B cell (primary cell): ENCODE data around the gene IFNL3. TPM values are rescaled to one million over a fixed set of nuclear protein-coding genes. Genes with fewer than 3 reads are reported as not detected.

Source experiments
- ATAC-seq: fragments of 200-7000 bp; cut with Tn5 transposase; one replicate; pipeline ENCODE4 v1.10.0; 2021; ENCODE audit warnings: low read depth, mild to moderate bottlenecking, moderate number of reproducible peaks, moderate library complexity
- CTCF ChIA-PET: fragments of 350-600 bp; sonication (Branson Sonifier 250); formaldehyde crosslinking; loops from one replicate; lab custom pipeline; 2021; ENCODE audit warnings: antibody characterized with exemption, inconsistent platforms; lab: Charles Lee
- POLR2A ChIA-PET: fragments of 350-600 bp; sonication (Branson Sonifier 250); formaldehyde crosslinking; loops from one replicate; lab custom pipeline; 2021; ENCODE audit warnings: antibody characterized with exemption; lab: Charles Lee
- DNase-seq: peaks from one replicate; pipeline ENCODE4 v3.0.0; 2013
- H2AFZ ChIP-seq: 2 replicates; pipeline ENCODE4 v1.6.1; 2012; ENCODE audit warnings: mild to moderate bottlenecking, low read depth, low read length; ENCODE audit not compliant: insufficient read depth, poor library complexity, severe bottlenecking
- H3K27ac ChIP-seq, 2 donors: 1 replicate in 1 of 2; 2 replicates in 1 of 2; pipeline ENCODE4 v1.5.1; 2012 to 2013; ENCODE audit warnings: low read length in 2 of 2, mild to moderate bottlenecking in 2 of 2, moderate library complexity in 1 of 2
- H3K27me3 ChIP-seq, 4 experiments: fragments of 200-600 bp in 1 of 4; sonication (generic) in 1 of 4; replicated peaks in 1 of 4; 1 replicate in 2 of 4; 2 replicates in 2 of 4; pipeline versions ENCODE4 v1.6.1 to v1.7.0; 2013 to 2016; ENCODE audit warnings: low read length in 3 of 4, mild to moderate bottlenecking in 2 of 4, mixed read lengths in 1 of 4, moderate library complexity in 1 of 4; ENCODE audit not compliant: insufficient read depth in 4 of 4, control insufficient read depth in 3 of 4; ENCODE audit errors: control extremely low read depth in 1 of 4
- H3K36me3 ChIP-seq, 2 experiments: replicated peaks in 1 of 2; 1 replicate in 1 of 2; 2 replicates in 1 of 2; pipeline versions ENCODE4 v1.6.1 to v1.7.1; 2013; ENCODE audit warnings: low read length in 1 of 2; ENCODE audit not compliant: insufficient read depth in 2 of 2, control insufficient read depth in 1 of 2; ENCODE audit errors: control extremely low read depth in 1 of 2, extremely low read depth in 1 of 2
- H3K4me1 ChIP-seq, 2 donors: fragments of 200-600 bp in 1 of 2; sonication (generic) in 1 of 2; 1 replicate in 1 of 2; 2 replicates in 1 of 2; pipeline versions ENCODE4 v1.5.1 to v1.6.1; 2013 to 2017; ENCODE audit warnings: low read length in 2 of 2; ENCODE audit not compliant: control insufficient read depth in 2 of 2, insufficient read depth in 2 of 2
- H3K4me2 ChIP-seq: replicated peaks from 2 replicates; pipeline ENCODE3; 2012; ENCODE audit warnings: mild to moderate bottlenecking, low read depth, low read length; ENCODE audit not compliant: poor library complexity, severe bottlenecking
- H3K4me3 ChIP-seq, 5 experiments: fragments of 200-600 bp in 1 of 5; sonication (generic) in 1 of 5; 1 replicate in 3 of 5; 2 replicates in 2 of 5; pipeline versions ENCODE4 v1.5.1 to v1.7.0; 2011 to 2016; ENCODE audit warnings: low read length in 4 of 5, mild to moderate bottlenecking in 4 of 5, low read depth in 2 of 5, control low read depth in 1 of 5, moderate library complexity in 1 of 5; ENCODE audit not compliant: insufficient read depth in 1 of 5; ENCODE audit errors: control extremely low read depth in 1 of 5, extremely low read depth in 1 of 5
- H3K79me2 ChIP-seq: fragments of 200-600 bp; sonication (generic); one replicate; pipeline ENCODE4 v1.6.0; 2016; ENCODE audit warnings: low read length; ENCODE audit not compliant: control insufficient read depth, insufficient read depth
- H3K9ac ChIP-seq: fragments of 200-600 bp; sonication (generic); 2 replicates; pipeline ENCODE4 v1.6.1; 2017; ENCODE audit warnings: mild to moderate bottlenecking, low read length, moderate library complexity
- H3K9me3 ChIP-seq, 3 donors: one replicate each; pipeline versions ENCODE4 v1.6.1 to v1.7.1; 2013; ENCODE audit warnings: low read length in 2 of 3; ENCODE audit not compliant: control insufficient read depth in 2 of 3, insufficient read depth in 1 of 3; ENCODE audit errors: control extremely low read depth in 1 of 3
- H4K20me1 ChIP-seq: 2 replicates; pipeline ENCODE4 v1.6.0; 2012; ENCODE audit warnings: mild to moderate bottlenecking, low read length; ENCODE audit not compliant: insufficient read depth, control insufficient read depth, poor library complexity, severe bottlenecking
- H3K27ac Mint-ChIP-seq: one replicate; pipeline ENCODE4 v1.8.0; 2021; ENCODE audit warnings: mixed read lengths
- H3K27me3 Mint-ChIP-seq: one replicate; pipeline ENCODE4 v1.8.0; 2021; ENCODE audit warnings: mixed read lengths
- H3K4me1 Mint-ChIP-seq: one replicate; pipeline ENCODE4 v1.8.0; 2021; ENCODE audit warnings: mixed read lengths
- H3K4me3 Mint-ChIP-seq: one replicate; pipeline ENCODE4 v1.8.0; 2021; ENCODE audit warnings: mixed read lengths
- H3K9me3 Mint-ChIP-seq: one replicate; pipeline ENCODE4 v1.8.0; 2022; ENCODE audit warnings: mixed read lengths; ENCODE audit not compliant: insufficient read depth
- EZH2 ChIP-seq: IDR thresholded peaks from 2 replicates; pipeline ENCODE4 v1.6.1; 2012; ENCODE audit warnings: borderline replicate concordance, low read depth, mild to moderate bottlenecking, moderate library complexity, low read length; ENCODE audit not compliant: insufficient read depth, poor library complexity, severe bottlenecking
- WGBS: methylation state at CpG from one replicate; pipeline ENCODE4 v1.1.5; 2013; ENCODE audit warnings: missing lambda C conversion rate; ENCODE audit not compliant: insufficient coverage; 5-methylcytosine and 5-hydroxymethylcytosine counted together
- intact Hi-C: fragments of 100-400 bp; cut with micrococcal nuclease; formaldehyde crosslinking; loops from one replicate; pipeline ENCODE4 v1.10.0; 2022
- polyA plus RNA-seq: library from polyadenylated mRNA; depleted of rRNA; stranded (reverse); fragments of >200 nt; gene quantifications from 2 replicates; pipeline ENCODE4 v1.2.3, GENCODE V29; 2012
- total RNA-seq, 2 donors: library from RNA; stranded (reverse); fragments of 120-200 nt in 1 of 2; gene quantifications; 1 replicate in 1 of 2; 2 replicates in 1 of 2; pipeline versions ENCODE4 v1.2.3 to v1.2.4, GENCODE V29; 2013 to 2022
- TF ChIP-seq, protein P1 (sequence below): fragments of 200-600 bp; IDR thresholded peaks from one replicate; pipeline ENCODE4 v1.8.0; 2022; ENCODE audit warnings: antibody characterized with exemption, mild to moderate bottlenecking

Gene IFNL3
- total and polyA plus RNA-seq, 2 donors (not counting 1 experiment from before 2014, with no cell fraction given) = not detected

DNA sequence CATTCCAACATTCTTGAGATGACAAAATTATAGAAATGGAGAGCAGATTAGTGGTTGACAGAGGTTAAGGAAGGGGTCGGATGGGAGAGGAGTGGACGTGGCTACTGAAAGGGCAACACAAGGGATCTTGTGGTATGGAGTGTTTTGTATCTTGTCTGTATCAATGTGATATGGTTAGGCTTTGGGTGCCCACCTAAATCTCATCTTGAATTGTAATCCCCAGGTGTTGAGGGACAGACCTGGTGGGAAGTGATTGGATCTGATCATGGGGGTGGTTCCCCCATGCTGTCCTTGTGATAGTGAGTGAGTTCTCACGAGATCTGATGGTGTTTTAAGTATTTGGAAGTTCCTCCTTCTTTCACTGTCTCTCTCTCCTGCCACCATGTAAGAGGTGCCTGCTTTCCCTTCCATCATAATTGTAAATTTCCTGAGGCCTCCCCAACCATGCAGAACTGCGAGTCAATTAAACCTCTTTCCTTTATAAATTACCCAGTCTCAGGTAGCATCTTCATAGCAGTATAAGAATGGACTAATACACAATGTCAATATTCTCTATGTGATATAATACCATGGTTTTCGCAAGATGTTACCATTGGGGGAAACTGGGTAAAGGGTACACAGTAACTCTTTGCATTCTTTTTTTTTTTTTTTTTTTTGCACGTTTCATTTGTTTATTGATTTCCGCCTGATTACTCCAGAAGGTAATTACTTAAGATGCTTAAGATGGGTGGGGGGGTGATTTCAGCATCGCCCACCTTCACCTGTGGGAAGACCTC lies 8.8 kb upstream of the IFNL3 start:
- Histone ChIP-seq H3K9ac (no peak overlapping the region), H3K9me3 (peaks cover 0 to 6% (median 0%) of the 10 kb centered on the region in 3 donors), H3K79me2 (no peaks in the 10 kb centered on the region), H3K27ac (no peak overlapping the region), H3K4me3 (no peak overlapping the region), H3K27me3 (peaks cover 0 to 8% (median under 1%) of the 10 kb centered on the region in 4 experiments), H3K4me2 (no peak overlapping the region), H3K4me1 (no peaks in the 10 kb centered on the region), H3K36me3 (no peaks in the 10 kb centered on the region), H2AFZ (no peak overlapping the region), H4K20me1 (no peaks in the 10 kb centered on the region)
- no peak for ATAC-seq
- Mint-ChIP-seq H3K4me3 (no peak overlapping the region), H3K27me3 (peaks cover 13% of the 10 kb centered on the region), H3K27ac (no peak overlapping the region), H3K9me3 (no peaks in the 10 kb centered on the region), H3K4me1 (no peaks in the 10 kb centered on the region)
- WGBS = 86% methylated on average over 3 of the region's 8 CpGs
- ChIA-PET POLR2A (no interaction called here), CTCF (no interaction called here)
- TF ChIP-seq EZH2 = no peak
- TF ChIP-seq, protein P1, sequence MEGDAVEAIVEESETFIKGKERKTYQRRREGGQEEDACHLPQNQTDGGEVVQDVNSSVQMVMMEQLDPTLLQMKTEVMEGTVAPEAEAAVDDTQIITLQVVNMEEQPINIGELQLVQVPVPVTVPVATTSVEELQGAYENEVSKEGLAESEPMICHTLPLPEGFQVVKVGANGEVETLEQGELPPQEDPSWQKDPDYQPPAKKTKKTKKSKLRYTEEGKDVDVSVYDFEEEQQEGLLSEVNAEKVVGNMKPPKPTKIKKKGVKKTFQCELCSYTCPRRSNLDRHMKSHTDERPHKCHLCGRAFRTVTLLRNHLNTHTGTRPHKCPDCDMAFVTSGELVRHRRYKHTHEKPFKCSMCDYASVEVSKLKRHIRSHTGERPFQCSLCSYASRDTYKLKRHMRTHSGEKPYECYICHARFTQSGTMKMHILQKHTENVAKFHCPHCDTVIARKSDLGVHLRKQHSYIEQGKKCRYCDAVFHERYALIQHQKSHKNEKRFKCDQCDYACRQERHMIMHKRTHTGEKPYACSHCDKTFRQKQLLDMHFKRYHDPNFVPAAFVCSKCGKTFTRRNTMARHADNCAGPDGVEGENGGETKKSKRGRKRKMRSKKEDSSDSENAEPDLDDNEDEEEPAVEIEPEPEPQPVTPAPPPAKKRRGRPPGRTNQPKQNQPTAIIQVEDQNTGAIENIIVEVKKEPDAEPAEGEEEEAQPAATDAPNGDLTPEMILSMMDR = no peak
- no peak for DNase-seq
- intact Hi-C loops = no loop called here

DNA sequence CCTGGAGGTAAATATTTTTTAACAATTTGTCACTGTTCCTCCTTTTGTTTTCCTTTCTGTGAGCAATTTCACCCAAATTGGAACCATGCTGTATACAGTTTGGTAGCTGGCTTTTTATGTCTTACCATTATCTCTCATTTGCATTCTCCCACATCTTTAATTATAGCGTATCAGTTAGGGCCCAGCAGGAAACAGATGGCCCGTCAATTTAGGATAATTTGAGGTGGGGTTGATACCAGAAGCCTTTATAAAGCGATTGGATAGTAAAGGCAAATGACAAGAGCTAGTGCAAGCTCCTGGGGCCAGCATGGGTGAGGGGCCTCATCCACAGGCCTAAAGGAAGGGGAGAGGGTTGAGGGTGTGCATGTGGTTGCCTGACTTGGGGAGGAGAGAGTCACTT lies 7.7 kb upstream of the IFNL3 start:
- Mint-ChIP-seq H3K4me3 (no peak overlapping the region), H3K27me3 (peaks cover 12% of the 10 kb centered on the region), H3K27ac (no peak overlapping the region), H3K4me1 (no peaks in the 10 kb centered on the region), H3K9me3 (no peaks in the 10 kb centered on the region)
- DNase-seq (no peak), ATAC-seq (no peak)
- Histone ChIP-seq H3K27me3 (peaks cover 0 to 16% (median 4%) of the 10 kb centered on the region in 4 experiments), H3K9me3 (peaks cover 0 to 6% (median 0%) of the 10 kb centered on the region in 3 donors), H3K4me2 (no peak overlapping the region), H3K4me1 (peaks cover 4 to 5% of the 10 kb centered on the region in 2 donors), H3K36me3 (no peaks in the 10 kb centered on the region), H3K27ac (no peak overlapping the region), H3K9ac (no peak overlapping the region), H3K79me2 (no peaks in the 10 kb centered on the region), H2AFZ (peak overlapping the region; percentile 49), H4K20me1 (no peaks in the 10 kb centered on the region), H3K4me3 (no peak overlapping the region)
- TF ChIP-seq EZH2 = no peak
- TF ChIP-seq, protein P1 = no peak
- ChIA-PET CTCF (no interaction called here), POLR2A (no interaction called here)
- WGBS = 0% methylated on average over 2 of the region's 3 CpGs
- intact Hi-C loops = no loop called here
